Activated CD4-positive, alpha-beta T cell treated with anti-CD3 and anti-CD28 coated beads for 36 hours (primary cell): ENCODE results near the gene DMRT2. TPM values are rescaled to one million over a fixed set of nuclear protein-coding genes. Genes with fewer than 3 reads are reported as not detected.

Experiments used
- ATAC-seq: fragments of 200-7000 bp; cut with Tn5 transposase; one replicate; pipeline ENCODE4 v1.10.0; 2021; ENCODE audit warnings: mild to moderate bottlenecking, moderate library complexity
- CTCF ChIA-PET: fragments of 350-600 bp; sonication (Branson Sonifier 250); formaldehyde crosslinking; loops from one replicate; lab custom pipeline; 2021; ENCODE audit warnings: antibody characterized with exemption; lab: Charles Lee
- POLR2A ChIA-PET: fragments of 350-600 bp; sonication (Branson Sonifier 250); formaldehyde crosslinking; loops from one replicate; lab custom pipeline; 2021; ENCODE audit warnings: antibody characterized with exemption, inconsistent platforms; lab: Charles Lee
- DNase-seq: peaks from one replicate; pipeline ENCODE4 v3.0.0-alpha.2; 2020
- H3K27ac Mint-ChIP-seq: one replicate; pipeline ENCODE4 v1.8.0; 2021; ENCODE audit warnings: mixed read lengths
- H3K27me3 Mint-ChIP-seq: one replicate; pipeline ENCODE4 v1.8.0; 2021; ENCODE audit warnings: mixed read lengths
- H3K36me3 Mint-ChIP-seq: one replicate; pipeline ENCODE4 v1.8.0; 2021; ENCODE audit warnings: low read depth, mixed read lengths
- H3K4me1 Mint-ChIP-seq: one replicate; pipeline ENCODE4 v1.8.0; 2021; ENCODE audit warnings: mixed read lengths
- H3K4me3 Mint-ChIP-seq: one replicate; pipeline ENCODE4 v1.8.0; 2021; ENCODE audit warnings: mild to moderate bottlenecking, moderate library complexity, mixed read lengths
- H3K9me3 Mint-ChIP-seq: one replicate; pipeline ENCODE4 v1.8.0; 2021; ENCODE audit warnings: low read depth, mixed read lengths
- intact Hi-C, 2 experiments: fragments of 100-400 bp; cut with DNase I in 1 of 2; cut with micrococcal nuclease in 1 of 2; formaldehyde crosslinking; loops; one replicate each; pipeline versions ENCODE4 v1.14.2 to v1.15.1; 2022 to 2024; cut with DNase I, micrococcal nuclease
- total RNA-seq, 2 experiments: library from RNA; stranded (reverse); gene quantifications; one replicate each; pipeline ENCODE4 v1.2.3, GENCODE V29; 2021

Gene DMRT2
- total RNA-seq, 2 experiments from 2014 or later, result not detected

- Mint-ChIP-seq H3K27me3 (peaks cover 44% of the 10 kb centered on the region), H3K4me1 (no peaks in the 10 kb centered on the region), H3K36me3 (no peaks in the 10 kb centered on the region), H3K9me3 (no peaks in the 10 kb centered on the region), H3K27ac (no peak overlapping the region), H3K4me3 (no peak overlapping the region)
- ChIA-PET CTCF (no interaction called here), POLR2A (no interaction called here)
- DNase-seq (no peak), ATAC-seq (no peak)
- intact Hi-C loops, result no loop called here
Measured at GRCh38 chr9:1057910-1058309, 7.8 kb downstream of the DMRT2 start.

DNA sequence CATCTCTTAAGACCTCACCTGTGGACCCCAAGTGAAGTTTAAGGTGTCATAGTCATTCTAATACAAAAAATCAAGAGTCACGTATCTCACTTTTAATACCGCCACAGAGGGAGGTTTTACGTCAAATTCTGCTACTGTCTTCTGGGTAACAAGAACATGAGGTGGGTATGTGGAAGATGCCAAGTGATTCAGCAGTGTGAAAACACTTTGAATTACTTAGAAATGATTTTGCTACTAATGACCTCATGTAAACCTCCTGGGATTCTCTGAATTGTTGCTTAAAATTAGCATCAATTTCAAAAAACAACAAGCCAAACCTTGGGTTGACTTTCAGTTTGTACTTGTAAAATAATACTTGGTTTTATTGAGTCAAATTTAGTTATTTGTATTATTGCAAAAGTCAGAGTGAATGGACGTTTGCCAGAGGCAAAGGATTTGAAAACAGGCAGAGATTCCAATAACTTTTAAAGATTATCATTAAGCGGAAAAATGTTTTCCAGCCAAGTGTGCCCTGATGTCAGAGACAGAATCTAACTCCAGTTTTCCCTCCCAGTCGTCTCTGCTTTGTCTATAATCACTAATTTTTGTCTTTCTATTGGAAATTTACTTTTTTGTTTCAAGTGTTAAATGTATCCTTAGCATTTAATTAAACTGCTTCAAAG is 8.8 kb downstream of the DMRT2 start:
- ATAC-seq (no peak), DNase-seq (no peak)
- Mint-ChIP-seq H3K27ac (no peak overlapping the region), H3K9me3 (no peaks in the 10 kb centered on the region), H3K4me3 (no peak overlapping the region), H3K36me3 (no peaks in the 10 kb centered on the region), H3K27me3 (peaks cover 36% of the 10 kb centered on the region), H3K4me1 (no peaks in the 10 kb centered on the region)
- ChIA-PET CTCF (no interaction called here), POLR2A (no interaction called here)
- intact Hi-C loops, result no loop called here

DNA sequence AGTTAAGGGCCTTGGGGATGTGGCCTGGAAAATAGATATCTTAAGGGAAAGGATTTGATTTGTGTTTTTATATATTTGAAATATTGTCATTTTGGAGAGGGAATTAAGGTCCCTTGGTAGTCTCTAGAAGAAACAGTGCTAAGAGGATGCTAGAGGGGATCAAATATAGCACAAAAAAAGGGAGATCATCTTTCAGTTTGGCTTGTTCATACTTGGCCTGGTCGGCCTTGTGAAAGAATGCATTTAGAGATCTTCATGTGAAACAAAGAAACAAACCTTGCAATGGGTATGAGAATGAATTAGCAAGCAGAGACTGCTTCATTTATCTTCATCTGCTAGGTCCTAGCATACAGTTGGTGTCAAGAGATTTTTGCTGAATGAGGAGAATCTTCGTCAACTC is 15.0 kb downstream of the DMRT2 start:
- ChIA-PET POLR2A (no interaction called here), CTCF (no interaction called here)
- intact Hi-C loops, result no loop called here
- Mint-ChIP-seq H3K27me3 (peaks cover 12% of the 10 kb centered on the region), H3K4me1 (no peaks in the 10 kb centered on the region), H3K9me3 (no peaks in the 10 kb centered on the region), H3K27ac (no peak overlapping the region), H3K4me3 (no peak overlapping the region), H3K36me3 (no peaks in the 10 kb centered on the region)
- ATAC-seq (no peak), DNase-seq (no peak)

DNA sequence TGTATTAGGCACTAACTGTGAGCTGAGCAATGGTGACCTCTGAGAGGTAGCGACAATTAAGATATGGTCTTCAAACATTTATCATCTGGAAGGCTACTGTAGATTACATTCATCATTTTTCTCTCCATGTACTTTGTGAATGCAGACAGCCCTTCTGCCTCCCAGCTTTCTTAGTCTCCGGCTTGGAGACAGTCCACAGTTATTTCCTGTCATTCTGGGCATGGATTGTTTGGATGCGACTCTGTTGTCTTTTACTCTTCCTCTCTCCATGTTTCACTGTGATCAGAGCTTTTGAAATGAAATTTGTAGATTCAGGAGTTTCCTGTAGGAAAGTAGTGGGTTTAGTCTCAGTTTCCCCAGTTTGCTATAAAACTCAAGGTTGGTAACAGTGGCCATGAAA is 20.5 kb downstream of the DMRT2 start:
- POLR2A ChIA-PET, result no interaction called here
- H3K9me3 Mint-ChIP-seq, result no peaks in the 10 kb centered on the region
- ATAC-seq (no peak), DNase-seq (no peak)
- H3K27ac Mint-ChIP-seq, result no peak overlapping the region
- intact Hi-C loops, result no loop called here
- CTCF ChIA-PET, result no interaction called here
- H3K4me1 Mint-ChIP-seq, result no peaks in the 10 kb centered on the region
- no peak overlapping the region for H3K4me3 Mint-ChIP-seq
- no peaks in the 10 kb centered on the region for H3K36me3 Mint-ChIP-seq
- H3K27me3 Mint-ChIP-seq, result peaks cover 9% of the 10 kb centered on the region

DNA sequence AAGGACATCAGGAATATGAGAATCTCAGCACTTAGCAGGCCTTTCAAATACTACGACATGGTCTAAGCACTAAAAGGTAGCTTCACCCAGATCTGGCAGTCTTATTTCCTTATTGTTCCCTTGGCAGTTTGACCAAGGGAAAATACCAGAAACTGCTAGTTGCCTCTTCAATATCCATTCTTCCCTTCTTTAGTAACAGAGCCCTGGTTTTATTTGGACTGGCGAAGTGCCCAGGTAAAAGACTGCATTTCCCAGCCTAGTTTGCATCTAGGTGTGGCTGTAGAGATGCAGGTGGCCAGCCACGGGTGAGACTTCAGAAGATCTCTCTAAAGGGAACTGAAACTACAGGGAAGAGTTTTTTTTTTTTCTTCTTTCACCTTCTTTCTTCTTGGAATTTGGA is 21.6 kb downstream of the DMRT2 start:
- H3K36me3 Mint-ChIP-seq, result no peaks in the 10 kb centered on the region
- POLR2A ChIA-PET, result no interaction called here
- ATAC-seq, result no peak
- DNase-seq, result no peak
- H3K4me3 Mint-ChIP-seq, result no peak overlapping the region
- H3K4me1 Mint-ChIP-seq, result no peaks in the 10 kb centered on the region
- CTCF ChIA-PET, result no interaction called here
- intact Hi-C loops, result no loop called here
- peaks cover 13% of the 10 kb centered on the region for H3K27me3 Mint-ChIP-seq
- no peaks in the 10 kb centered on the region for H3K9me3 Mint-ChIP-seq
- H3K27ac Mint-ChIP-seq, result no peak overlapping the region

- Mint-ChIP-seq H3K27ac (no peak overlapping the region), H3K27me3 (peaks cover 19% of the 10 kb centered on the region), H3K36me3 (no peaks in the 10 kb centered on the region), H3K4me1 (no peaks in the 10 kb centered on the region), H3K4me3 (no peak overlapping the region), H3K9me3 (no peaks in the 10 kb centered on the region)
- no peak for DNase-seq
- ChIA-PET POLR2A (no interaction called here), CTCF (no interaction called here)
- ATAC-seq, result no peak
- intact Hi-C loops, result no loop called here
Measured at GRCh38 chr9:1073497-1073896, 23.3 kb downstream of the DMRT2 start.

DNA sequence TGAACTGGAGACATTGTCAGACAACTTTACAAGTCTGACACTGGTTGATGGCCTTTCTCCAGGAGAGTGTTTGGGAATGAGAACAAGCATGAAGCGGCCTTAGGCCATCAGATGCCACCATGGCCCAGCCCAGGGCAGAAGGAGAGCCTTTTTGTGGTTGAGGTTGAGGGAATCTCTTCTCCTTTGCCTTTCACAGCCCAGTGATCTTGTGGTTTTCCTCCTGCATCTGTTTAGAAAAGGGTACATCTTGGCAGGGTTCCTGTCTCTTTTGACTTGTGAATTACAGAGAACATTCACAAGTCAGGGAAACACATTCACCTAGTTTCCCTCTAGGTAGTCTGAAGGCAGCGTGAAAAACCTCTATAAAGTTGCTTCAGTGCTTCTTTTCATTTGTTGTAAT is 27.5 kb downstream of the DMRT2 start:
- Mint-ChIP-seq H3K36me3 (no peaks in the 10 kb centered on the region), H3K9me3 (no peaks in the 10 kb centered on the region), H3K4me1 (no peaks in the 10 kb centered on the region), H3K27me3 (peaks cover 21% of the 10 kb centered on the region), H3K4me3 (no peak overlapping the region), H3K27ac (no peak overlapping the region)
- intact Hi-C loops, result no loop called here
- CTCF ChIA-PET, result no interaction called here
- POLR2A ChIA-PET, result no interaction called here
- ATAC-seq (no peak), DNase-seq (no peak)

- H3K27ac Mint-ChIP-seq, result no peak overlapping the region
- H3K4me1 Mint-ChIP-seq, result no peaks in the 10 kb centered on the region
- H3K4me3 Mint-ChIP-seq, result no peak overlapping the region
- no peaks in the 10 kb centered on the region for H3K36me3 Mint-ChIP-seq
- intact Hi-C loops, result no loop called here
- H3K9me3 Mint-ChIP-seq, result no peaks in the 10 kb centered on the region
- ChIA-PET POLR2A (no interaction called here), CTCF (interaction anchor here (0.7 kb wide), 1 partner anchor 49 kb away, joined by 3 read pairs; no protein-coding TSS in a partner anchor)
- no peak for DNase-seq
- peaks cover 14% of the 10 kb centered on the region for H3K27me3 Mint-ChIP-seq
- ATAC-seq, result no peak
Measured at GRCh38 chr9:1083325-1083913, 33.3 kb downstream of the DMRT2 start.

DNA sequence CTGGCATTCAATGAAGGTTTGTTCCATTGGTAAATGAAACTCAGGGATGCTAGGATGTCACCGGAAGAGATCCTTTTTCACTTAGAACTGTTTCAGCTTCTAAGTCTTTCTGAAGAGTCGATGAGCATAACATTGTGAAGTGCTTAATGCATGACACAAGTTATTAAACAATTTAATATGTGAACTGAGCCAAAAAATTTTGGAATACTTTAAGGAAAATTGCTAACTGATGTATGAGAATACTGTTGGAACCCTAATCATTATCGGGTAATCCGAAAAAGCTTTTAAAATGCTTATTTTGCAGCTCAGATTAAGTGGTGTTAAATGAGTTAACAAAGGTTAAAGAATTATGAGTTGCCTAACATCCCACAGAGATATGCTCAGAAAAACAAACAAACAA is 34.9 kb downstream of the DMRT2 start:
- ATAC-seq, result no peak
- Mint-ChIP-seq H3K27ac (no peak overlapping the region), H3K4me3 (no peak overlapping the region), H3K36me3 (no peaks in the 10 kb centered on the region), H3K9me3 (no peaks in the 10 kb centered on the region), H3K27me3 (peaks cover 18% of the 10 kb centered on the region), H3K4me1 (no peaks in the 10 kb centered on the region)
- ChIA-PET POLR2A (no interaction called here), CTCF (no interaction called here)
- DNase-seq, result no peak
- intact Hi-C loops, result no loop called here

GRCh38 chr9:1086517-1086916 is 36.4 kb downstream of the DMRT2 start:
- ChIA-PET CTCF (no interaction called here), POLR2A (no interaction called here)
- H3K36me3 Mint-ChIP-seq, result no peaks in the 10 kb centered on the region
- ATAC-seq, result no peak
- peaks cover 19% of the 10 kb centered on the region for H3K27me3 Mint-ChIP-seq
- H3K4me1 Mint-ChIP-seq, result no peaks in the 10 kb centered on the region
- no peaks in the 10 kb centered on the region for H3K9me3 Mint-ChIP-seq
- H3K27ac Mint-ChIP-seq, result no peak overlapping the region
- no peak overlapping the region for H3K4me3 Mint-ChIP-seq
- intact Hi-C loops, result no loop called here
- no peak for DNase-seq

DNA sequence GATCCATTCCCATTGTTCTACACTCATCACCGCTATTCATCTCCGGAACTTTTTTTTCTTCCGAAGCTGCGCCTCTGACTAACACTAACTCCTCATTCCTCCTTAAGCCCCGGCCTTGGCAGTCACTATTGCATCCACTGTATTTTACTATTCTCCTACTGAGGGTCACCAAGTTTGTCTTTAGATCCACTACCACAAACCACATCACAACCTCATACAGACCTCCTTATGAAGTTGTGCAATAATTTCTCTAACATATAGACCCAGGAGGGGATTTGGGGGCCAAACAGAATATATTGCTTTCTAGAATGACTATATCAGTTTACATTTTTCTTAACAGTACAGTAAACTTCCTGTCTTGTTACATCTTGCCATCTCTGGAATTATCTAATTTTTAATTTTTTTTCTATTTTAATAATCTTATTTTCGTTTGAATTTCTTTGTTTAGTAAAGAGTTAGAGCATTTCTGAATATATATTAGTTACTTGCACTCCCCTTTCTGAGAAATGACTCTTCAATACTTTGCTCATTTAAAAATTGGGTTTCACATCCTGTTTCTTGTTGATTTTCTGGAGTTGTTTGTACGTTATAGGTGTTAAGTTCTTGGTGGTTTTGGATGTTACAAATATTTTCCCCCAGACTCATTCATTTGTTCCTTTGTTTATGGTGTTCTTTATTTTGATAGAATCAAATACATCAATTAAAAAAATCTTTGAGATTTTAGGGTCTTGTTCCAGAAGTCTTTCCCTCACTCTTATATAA is 37.1 kb downstream of the DMRT2 start:
- no peaks in the 10 kb centered on the region for H3K9me3 Mint-ChIP-seq
- no peaks in the 10 kb centered on the region for H3K4me1 Mint-ChIP-seq
- H3K4me3 Mint-ChIP-seq, result no peak overlapping the region
- intact Hi-C loops, result no loop called here
- no peaks in the 10 kb centered on the region for H3K36me3 Mint-ChIP-seq
- ATAC-seq, result no peak
- no peak for DNase-seq
- POLR2A ChIA-PET, result no interaction called here
- H3K27ac Mint-ChIP-seq, result no peak overlapping the region
- CTCF ChIA-PET, result interaction anchor here (0.7 kb wide), 1 partner anchor 865 kb away, joined by 3 read pairs; no protein-coding TSS in a partner anchor
- peaks cover 17% of the 10 kb centered on the region for H3K27me3 Mint-ChIP-seq

GRCh38 chr9:1094749-1095148 is 44.6 kb downstream of the DMRT2 start:
- Mint-ChIP-seq H3K36me3 (no peaks in the 10 kb centered on the region), H3K4me1 (no peaks in the 10 kb centered on the region), H3K9me3 (no peaks in the 10 kb centered on the region), H3K27ac (no peak overlapping the region), H3K4me3 (no peak overlapping the region), H3K27me3 (peaks cover 19% of the 10 kb centered on the region)
- intact Hi-C loops, result no loop called here
- POLR2A ChIA-PET, result no interaction called here
- ATAC-seq, result no peak
- DNase-seq, result no peak
- CTCF ChIA-PET, result no interaction called here
